HG03108 (cell line): Measurements from ENCODE around the gene IGF2R.

Experiments
- ATAC-seq: cut with Tn5 transposase; IDR thresholded peaks from one replicate; pipeline ENCODE4 v1.9.1; 2021; ENCODE audit warnings: moderate library complexity; ENCODE audit not compliant: unreplicated experiment

The IGF2R gene

GRCh38 chr6:160042014-160042773 lies 73.3 kb downstream of the IGF2R start:
- no peak for ATAC-seq

DNA sequence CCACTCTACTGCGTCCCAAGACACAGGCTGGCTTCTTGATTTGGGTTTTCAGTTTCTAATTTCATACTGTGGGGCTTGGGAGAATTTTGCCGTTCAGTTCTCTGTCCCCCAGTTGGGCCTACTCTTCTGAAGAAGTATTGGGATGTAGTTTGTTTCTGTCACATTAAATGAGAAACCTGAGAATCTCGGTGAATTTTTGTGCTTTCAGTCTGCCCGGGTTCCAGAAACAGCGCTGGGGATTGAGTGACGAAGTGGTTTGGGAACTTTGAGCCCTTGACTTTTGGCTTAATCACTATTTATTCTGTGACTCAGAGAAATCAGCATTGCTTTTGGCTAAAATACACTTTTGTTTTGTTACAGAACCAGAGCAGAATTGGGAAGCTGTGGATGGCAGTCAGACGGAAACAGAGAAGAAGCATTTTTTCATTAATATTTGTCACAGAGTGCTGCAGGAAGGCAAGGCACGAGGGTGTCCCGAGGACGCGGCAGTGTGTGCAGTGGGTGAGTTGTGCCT lies 74.0 kb downstream of the IGF2R start:
- no peak for ATAC-seq

DNA sequence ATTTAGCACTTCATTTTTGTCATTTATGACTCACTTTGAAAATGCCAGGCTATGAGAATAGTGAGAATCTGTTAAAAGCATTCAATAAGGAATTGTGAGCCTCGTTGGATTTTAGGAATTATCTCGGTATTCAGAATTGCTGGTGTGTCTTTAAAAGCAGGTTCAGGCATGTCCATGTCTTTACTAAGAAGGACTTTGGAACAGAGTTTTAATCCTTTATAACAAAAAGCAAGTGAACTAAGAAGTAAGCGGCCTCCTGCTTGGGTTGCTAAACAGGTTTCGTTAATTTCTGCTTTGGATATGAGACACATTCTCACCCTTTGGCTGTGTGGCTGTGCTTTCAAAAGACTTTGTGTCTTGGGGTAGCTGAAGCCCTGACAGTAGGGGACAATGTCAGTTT lies 74.9 kb downstream of the IGF2R start:
- ATAC-seq = no peak

GRCh38 chr6:160044687-160045086 lies 75.8 kb downstream of the IGF2R start:
- no peak for ATAC-seq

DNA sequence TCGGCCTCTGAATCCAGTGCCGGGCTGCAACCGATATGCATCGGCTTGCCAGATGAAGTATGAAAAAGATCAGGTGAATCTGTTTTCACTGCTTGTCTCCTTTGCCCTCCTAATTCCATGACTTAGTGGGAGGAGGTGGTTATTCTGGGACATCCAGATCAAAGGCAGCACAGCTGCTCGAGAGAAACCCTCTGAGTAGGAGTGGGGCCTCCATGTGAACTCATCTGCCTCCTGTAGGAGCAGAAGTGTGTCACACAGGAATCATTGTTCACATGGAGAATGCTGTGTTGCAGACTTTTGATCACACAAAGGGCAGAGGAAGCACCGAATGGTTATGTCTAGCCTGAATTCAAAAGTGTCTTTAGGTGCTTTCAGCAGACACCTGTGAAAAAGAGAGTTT lies 79.6 kb downstream of the IGF2R start:
- no peak for ATAC-seq

GRCh38 chr6:160049346-160049745 lies 80.5 kb downstream of the IGF2R start:
- ATAC-seq = no peak

GRCh38 chr6:160050022-160050421 lies 81.1 kb downstream of the IGF2R start:
- no peak for ATAC-seq

DNA sequence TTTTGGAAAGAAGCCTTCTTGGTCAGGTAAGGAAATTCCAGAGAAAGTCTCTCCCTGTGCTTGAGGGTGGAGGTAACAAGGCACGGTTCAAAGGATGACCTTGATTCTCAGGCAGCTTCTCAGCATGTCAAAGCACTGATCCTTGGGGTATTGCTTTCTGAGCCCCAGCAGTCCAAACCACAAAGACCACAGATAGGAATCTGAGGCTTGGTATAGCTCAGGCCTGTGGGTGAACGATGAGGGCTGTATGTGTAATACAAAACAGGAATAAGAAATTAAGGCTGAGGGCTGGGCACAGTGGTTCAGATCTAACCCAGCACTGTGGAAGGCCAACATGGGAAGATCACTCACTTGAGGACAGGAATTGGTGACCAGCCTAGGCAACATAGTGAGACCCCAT lies 82.5 kb downstream of the IGF2R start:
- no peak for ATAC-seq

GRCh38 chr6:160054271-160054670 lies 85.4 kb downstream of the IGF2R start:
- ATAC-seq = no peak

DNA sequence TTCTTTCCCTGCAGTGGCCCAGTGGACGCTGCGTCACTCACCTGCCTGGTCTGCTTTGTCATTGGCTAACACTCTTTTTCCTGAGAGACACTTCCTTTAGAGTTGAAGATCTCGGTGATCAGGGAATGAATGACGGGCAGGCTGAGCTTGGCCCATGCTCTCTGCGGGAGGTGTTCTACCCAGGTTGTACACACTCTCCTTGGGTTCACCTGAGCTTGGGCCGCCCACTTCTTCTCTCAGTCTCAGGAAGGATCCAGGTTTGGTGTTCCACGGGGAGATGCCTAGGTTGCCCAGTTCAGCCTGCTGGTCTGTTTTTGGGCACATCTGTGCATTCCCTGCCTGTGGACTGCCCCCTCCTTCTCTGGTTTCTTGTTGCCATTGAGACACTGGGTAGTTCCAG lies 86.0 kb downstream of the IGF2R start:
- no peak for ATAC-seq

- no peak for ATAC-seq
Observed at GRCh38 chr6:160055378-160055777, 86.5 kb downstream of the IGF2R start.

GRCh38 chr6:160055813-160056212 lies 86.9 kb downstream of the IGF2R start:
- ATAC-seq = no peak

GRCh38 chr6:160057080-160057479 lies 88.2 kb downstream of the IGF2R start:
- ATAC-seq = no peak

- ATAC-seq = no peak
Observed at GRCh38 chr6:160058603-160059215, 89.8 kb downstream of the IGF2R start.

DNA sequence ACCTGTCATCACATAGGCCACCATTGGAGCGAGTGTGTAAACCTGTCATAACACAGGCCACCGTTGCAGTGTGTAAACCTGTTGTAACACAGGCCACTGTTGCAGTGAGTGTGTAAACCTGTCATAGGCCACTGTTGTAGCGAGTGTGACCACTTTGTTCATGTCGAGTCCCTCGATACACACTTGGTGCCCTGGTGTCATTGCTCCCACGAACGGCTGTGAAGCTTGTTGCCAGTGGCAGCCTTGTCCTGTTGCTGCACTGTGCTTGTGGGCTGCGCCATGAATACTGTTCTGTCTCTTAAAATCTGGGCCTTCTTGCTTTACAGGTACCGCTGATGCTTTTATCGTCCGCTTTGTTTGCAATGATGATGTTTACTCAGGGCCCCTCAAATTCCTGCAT lies 91.3 kb downstream of the IGF2R start:
- no peak for ATAC-seq

DNA sequence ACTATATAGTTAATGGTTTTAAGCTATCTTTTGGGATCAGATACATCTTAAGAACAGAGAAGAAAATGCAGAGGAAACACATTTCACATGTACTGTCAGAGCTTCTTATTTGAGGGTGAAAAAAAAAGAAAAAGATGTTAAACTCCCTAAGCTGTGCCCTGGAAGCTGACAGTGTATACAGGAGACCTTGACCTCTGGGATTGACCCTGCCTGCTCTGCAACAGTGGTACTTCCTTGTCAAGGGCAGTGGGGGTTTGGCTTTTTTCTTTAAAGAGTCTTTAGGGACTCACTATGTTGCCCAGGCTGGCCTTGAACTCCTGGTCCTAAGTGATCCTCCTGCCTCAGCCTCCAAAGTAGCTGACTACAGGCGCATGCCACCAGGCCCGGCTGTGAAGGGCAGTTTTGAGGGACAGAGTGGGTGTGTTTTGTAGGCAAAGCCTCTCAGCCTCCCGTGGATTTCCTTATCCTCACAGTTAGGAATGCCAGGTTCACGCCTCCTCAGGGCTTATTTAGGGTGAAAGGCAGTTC lies 92.1 kb downstream of the IGF2R start:
- no peak for ATAC-seq

DNA sequence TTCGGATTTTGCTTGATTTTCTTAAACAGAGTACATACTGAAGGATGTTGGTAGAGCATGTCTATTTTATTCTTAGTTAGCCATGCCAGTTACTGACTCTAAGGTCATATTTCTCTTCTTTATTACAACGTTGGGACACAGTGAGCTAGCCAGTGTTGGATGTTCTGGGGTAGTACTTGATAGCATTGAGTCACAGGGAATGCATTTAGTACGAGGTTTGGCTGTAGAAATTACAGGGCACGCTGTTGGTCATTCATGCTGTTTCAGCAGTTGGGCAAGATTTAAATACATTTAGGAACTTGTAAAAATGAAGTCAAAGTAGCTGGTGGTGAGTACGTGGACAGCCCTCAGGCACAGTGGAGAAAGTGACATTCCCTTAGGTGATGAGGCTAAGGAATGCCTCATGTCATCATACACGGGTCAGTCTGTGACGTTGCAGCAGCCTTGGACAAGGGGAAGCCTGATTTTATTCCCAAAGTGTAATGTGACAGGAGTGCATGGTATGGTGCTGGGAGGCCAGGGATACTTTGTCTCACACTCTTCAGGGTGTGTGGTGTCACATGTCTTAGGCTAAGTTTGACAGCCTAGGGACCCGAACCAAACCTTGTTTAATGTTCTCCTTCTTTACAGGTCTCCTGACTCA lies 95.0 kb downstream of the IGF2R start:
- no peak for ATAC-seq

DNA sequence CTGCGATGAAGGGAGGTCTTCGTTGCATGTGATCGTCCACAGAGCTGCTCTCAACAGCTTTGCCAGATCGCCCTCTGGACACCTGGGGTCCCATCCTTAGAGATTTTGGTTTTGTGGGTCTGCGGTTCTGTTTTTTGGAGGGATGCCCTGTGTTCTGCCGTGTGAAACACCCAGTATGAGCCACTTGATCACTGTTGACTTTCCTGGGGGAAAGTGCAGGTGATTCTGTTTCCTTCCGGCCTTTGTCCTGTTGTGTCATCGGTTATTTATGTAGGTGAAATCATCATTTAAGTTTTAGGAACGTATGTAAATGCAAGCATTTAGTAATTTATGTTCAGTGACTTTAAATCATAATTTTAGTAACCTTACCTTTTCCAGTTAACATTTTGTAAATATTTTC lies 96.3 kb downstream of the IGF2R start:
- ATAC-seq = no peak

- ATAC-seq = no peak
Observed at GRCh38 chr6:160067564-160067963, 98.7 kb downstream of the IGF2R start.

DNA sequence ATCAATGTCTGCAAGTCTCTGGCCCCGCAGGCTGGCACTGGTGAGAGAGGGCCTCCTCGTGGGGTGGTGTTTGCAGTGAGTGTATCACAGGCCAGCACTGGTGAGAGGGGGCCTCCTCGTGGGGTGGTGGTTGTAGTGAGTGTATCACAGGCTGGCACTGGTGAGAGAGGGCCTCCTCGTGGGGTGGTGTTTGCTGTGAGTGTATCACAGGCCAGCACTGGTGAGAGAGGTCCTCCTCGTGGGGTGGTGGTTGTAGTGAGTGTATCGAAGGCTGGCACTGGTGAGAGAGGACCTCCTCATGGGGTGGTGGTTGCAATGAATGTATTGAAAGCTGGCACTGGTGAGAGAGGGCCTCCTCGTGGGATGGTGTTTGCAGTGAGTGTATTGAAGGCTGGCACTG lies 99.5 kb downstream of the IGF2R start:
- no peak for ATAC-seq

DNA sequence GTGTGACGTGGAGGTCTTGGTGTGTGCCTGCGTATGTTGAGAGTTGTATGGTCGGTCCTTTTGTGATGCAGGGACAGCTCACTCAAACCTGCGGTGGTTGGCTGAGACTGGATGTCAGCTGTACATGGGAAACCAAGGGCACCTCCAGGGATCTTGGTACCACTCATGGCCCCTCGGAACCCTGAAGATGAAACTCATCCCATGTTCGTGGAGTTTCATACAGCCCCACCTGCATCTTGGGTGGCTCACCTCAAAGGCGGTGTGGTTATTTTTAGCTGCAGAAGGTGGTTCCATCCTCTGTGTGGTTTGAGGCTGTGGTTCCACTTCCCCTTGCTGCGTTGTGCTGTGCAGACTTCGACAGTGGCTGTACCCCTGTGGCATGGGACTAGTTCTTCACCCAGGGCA lies 100.2 kb downstream of the IGF2R start:
- ATAC-seq = peak; percentile 91

GRCh38 chr6:160069459-160069858 lies 100.6 kb downstream of the IGF2R start:
- ATAC-seq = no peak
